NCI-H748 (cell line): ENCODE data around the gene GCK.

Experiments used
- DNase-seq: peaks from one replicate; lab custom pipeline; 2025; ENCODE audit not compliant: unreplicated experiment; lab: John Stamatoyannopoulos, UW

Gene GCK

DNA sequence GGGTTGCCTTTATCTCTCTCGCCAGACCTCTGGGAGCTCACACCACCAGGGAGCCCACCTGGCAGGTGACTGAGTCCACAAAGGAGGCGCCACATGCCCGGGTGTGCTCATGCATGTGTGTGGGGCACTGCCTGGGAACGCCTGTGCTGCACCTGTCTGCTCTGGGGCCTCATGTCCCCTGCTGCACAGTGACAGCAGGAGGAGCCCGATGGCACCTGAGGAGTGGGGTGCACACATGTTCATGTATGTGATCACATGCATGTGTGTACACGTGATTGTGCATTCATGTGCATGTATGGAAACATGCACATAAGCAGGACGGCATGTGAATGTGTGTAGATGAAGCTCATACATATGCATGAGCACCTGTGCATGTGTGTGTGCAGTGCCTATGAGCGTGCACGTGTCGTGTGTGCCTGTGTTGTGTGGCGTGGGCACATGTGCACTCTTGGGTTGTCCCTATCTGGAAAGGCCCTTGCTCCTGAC lies 33.6 kb upstream of the GCK start:
- DNase-seq, result peak; percentile 44

DNA sequence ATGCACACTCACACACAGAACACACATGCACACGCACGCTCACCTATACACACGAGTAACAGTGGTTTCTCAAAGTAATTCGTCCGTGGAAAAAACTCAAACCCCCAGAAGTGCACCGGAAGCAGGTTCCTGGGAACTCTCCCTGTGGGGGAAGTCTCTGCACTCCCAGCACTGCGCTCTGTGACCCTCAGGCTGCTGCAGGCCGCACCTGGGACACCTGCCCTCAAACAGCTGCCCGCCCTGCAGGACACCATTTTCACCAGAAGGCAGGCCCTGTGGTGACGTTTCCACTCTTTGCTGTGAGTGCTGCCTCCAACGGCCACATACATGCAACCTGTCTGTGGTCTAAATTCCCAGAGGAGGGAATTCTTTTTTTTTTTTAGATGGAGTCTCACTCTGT lies 32.8 kb upstream of the GCK start:
- DNase-seq, result peak; percentile 13

DNA sequence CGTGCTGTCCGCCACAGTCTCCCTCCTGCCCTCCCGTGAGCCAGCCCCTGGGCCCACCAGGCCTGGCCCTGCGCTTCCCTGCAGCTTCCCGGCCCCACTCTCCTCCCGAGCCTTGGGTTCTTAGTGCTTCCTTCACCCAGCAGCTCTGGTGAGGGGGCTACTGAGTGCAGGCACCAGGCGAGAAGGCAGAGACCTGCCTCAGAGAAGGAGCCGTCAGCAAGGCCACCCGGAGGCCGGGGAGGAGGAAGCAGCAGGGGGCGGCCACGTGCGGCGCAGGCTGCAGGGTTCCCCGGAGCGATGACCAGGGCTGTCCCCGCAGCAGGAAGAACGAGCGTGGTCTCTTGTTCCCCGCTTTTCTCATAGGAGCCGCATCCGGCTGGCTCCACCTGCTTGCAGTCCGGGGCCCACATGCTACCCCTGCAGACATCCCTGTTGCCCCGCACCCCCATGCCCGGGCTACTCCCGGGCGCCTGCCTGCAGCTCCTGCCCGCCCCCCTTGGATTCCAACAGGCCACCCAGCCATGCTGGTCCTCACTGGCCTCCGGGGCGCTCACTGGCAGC lies 32.1 kb upstream of the GCK start:
- no peak for DNase-seq

DNA sequence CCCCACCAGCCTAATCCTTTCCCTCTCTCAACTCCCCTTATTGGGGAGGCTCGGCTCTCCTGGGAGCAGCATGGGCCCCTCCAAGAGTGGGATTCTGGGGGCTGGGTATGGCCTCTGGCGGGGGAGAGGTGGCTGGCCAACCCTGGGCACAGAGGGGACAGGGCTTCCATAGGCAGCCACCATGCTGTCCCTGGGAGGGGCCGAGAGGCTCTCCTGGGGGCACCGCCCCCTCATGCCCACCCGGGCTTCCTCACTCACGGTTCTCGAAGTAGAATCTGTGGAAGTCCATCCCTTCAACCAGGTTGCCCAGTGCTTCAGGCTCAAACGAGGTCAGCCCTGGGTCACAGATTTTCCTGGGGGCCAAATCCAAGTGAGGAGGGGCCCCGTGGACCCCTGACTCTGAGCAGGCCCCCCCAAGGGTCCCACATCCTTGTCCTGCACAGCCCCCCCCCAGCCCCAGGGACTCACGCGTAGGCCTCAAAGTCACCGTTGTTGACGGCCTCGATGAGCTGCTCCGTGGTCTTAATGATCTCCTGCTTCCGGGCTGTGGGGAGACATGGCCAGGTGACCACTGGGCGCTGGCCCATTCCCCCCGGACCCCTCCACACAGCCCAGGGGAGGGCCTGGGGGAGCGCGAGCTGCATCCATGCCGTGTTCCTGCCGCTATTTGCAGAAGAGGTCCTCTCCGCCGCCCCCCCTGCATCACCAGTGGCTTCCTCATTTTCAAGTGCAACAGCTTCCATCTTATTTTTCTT lies 31.3 kb upstream of the GCK start:
- DNase-seq, result no peak

DNA sequence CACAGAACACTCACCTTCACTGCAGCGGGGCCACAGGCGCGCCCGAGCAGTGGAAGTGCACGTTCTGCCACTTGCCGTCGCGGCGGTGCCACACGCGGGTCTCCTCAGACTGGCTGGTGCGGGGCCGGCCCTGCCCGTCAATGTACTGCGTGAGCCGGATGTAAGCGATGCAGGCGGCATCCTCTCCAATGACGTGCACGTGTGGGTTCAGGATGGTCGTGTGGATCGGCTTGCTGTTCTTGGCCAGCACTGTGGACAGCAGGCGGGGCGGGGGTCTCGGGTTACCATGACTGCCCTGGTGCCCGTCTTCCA lies 30.8 kb upstream of the GCK start:
- DNase-seq, result no peak

DNA sequence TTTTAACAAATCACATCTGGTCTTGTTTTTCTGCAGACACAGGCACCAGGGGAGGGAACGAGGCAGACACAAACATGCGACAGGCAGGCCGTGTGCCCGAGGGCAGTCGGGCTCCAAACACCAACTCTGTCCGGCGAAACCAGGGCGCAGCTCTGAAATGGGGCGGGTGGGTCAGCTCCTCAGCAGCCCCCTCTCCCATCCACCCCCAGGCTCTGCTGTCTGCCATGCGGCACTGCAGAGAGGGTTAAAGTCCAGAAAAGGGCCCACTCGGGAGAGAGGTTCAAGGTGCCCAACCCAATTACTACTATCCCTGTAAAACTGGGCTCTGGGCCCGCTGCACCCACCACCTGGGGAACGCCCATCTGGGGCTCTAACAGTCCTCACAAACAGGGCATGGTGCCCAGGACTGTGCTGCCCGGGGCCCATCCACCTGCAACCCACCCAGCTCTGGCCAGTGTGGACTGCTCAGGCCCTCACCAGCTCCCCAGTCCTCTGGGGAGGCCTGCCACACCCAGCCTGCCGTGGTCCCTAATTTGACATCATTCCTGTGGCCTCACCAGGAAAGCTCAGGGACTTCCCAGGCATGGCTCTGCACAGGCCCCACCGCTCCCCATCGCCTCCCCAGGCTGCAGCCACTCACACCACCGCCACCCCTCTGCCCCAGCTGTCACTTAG lies 30.3 kb upstream of the GCK start:
- DNase-seq, result no peak

DNA sequence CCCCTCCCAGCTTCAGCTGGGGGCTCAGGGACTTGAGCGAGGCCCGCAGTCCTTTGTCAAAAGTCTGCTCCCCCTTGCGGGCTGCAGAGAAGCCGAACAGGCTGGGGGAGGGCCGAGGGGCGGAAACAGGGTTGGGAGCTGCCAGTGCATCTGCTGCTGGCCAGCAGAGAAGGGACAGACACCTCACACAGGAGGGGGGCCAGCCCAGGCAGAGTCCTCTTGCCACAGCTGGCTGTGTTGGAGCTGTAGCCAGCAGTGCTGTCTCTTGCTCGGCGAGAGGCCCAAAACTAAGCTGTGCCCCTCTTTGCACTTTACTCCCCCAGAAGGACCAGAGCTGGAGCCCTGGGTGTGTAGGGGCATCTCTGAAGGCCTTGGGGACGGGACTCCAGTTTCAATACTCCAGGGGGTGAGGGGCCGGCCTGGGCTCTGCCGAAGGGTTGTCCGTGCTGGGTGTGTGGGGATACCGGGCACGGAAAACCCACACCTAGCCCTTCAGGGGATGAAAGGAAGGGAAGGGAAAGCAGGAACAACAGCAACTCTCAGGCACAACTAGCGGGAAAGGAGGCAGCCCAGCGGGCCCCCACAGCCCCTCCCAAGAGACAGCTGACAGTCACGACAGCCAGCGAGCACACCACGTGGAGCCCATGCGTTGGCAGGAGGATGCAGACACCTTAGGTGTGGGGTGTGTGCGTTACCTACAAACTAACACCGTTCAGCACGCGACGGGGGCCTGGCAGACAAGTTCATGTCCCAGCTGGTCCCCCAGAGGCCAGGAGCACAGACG lies 29.4 kb upstream of the GCK start:
- no peak for DNase-seq

DNA sequence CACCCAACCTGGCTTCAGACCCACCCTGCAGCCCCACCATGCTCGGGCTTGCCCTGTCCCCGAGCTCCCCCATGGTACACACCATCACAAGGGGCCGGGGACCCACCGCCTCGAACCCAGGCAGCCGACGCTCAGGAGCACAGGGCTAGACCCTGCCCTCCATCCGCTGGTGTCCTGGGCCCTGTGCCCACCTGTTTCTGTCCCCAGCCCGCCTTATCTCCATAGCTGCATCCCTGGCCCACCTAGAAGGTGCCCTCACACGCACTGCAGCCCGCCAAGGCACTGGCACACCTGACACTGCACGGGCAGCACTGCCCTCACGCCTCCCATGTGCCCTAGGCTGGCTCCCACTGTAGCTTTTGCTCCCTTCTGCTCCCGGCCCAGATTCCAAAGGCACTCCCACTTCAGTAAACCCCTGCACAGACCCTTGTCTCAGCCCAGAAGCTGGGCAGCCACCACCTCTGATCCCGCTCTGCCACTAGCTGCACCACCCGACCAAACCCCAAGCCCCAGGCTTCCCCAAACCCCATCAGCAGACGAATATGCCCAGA lies 28.7 kb upstream of the GCK start:
- no peak for DNase-seq

DNA sequence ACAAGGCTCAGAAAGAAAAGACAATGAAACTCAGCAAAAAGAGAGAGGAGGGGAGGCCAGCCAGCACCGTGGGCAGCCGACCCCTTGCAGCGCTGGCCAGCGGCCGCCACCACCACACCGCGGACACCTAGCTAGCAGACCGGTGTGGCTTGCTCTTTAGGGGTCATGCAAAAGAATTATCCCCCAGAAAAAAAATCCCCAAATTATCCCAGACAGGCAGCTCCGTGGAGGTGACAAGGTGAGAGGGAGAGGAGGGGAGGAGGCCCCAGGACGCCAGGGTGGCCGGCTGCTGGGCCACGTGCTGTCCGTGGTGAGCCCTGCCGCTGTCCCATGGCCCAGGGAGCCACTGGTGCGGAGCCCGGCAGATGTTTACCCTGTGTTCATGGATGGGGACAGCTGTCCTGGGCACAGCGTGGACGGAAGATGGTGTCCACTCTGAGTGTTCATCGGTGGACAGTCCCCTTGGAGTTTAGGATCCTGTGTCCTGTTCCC lies 28.0 kb upstream of the GCK start:
- no peak for DNase-seq

DNA sequence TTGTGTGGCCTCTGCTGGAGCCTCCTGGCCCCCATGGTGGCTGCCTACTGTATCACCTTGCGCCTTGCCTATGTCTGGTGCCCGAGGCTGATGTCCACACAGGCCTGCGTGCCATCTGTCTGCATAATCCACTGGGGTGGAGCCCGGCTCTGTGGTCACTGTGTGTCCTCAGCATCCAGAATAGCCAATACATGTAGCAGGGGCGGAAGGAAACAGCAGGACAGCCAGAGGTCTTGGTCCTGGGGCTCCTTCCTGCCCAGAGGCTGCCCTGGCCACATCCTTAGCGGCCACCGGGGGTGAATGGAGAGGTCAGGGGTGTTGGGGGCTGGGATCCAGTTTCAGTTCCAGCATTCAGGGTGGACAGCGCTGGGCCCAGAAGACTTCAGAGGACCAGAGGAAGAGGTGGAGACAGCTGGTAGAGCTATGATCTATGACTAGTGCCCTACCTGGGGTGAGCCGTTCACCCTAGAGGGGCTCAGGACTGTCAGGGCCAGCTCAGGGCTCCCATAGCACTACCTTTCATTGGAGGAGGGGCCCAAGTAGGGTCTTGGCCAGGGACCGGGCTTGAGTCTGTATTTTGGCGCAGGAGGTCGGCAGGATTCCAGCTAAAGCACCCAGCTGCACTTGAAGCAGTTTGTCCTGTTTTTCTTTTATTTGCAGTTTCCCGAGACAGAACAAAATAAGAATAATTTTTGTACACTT lies 27.4 kb upstream of the GCK start:
- no peak for DNase-seq

DNA sequence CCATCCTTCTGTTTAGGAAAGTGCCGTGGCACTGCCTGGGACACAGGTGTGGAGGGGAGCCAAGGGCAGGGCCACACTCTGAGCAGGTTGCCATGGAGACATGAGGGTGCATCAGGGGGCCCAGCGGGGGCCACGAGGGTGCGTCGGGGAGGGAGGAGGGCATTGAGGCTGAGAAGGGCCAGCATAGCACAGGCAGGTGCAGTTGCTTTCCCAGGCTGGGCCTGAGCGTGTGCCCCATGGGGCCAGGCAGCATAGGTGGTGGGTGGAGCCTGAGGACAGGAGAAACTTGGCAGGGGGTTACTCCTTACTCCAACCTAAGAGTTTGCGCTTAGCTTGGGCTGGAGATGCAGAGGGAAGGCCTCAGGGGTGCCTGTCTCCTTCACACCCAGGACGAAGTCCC lies 26.8 kb upstream of the GCK start:
- DNase-seq, result peak; percentile 55

DNA sequence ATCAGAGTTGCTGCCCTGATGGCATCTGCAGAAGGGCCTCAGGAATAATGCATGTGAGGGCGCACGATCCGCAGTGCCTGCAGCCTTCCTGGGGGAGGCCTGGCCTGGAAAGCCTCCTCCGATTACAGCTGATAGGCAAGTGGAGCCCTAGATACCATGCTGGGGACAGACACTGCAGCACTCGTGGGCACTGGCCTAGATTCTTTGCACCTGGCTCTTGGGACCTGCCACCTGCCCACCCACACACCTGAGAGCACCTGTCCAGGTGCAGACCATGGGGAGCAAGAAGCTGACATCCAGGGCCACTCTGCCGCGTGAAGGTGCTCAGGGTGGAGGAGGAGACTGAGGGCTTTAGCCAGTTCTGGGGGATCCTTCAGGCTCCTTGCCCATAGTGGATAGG lies 26.3 kb upstream of the GCK start:
- DNase-seq, result peak; percentile 55

DNA sequence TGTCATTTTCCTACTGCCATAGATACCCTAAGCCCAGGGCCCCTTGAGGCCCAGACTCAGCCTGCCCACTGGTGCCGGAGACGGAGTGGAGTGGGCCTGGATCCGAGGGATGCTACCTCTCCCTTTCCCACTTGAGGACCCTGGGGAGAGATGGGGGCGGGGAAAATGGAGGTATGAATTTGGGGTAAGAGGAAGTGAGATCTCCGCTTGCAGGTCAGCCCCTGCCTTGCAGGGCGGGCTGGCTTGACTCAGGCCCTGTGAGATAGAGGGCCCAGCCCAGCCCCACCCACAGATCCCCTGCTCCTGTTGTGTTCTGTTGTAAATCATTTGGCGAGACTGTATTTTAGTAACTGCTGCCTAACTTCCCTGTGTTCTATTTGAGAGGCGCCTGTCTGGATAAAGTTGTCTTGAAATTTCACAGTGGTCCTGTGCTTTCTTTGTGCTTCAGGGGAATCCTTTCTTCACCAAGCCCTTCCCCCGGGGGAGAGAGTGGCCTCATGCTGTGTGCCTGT lies 24.7 kb upstream of the GCK start:
- DNase-seq, result no peak

DNA sequence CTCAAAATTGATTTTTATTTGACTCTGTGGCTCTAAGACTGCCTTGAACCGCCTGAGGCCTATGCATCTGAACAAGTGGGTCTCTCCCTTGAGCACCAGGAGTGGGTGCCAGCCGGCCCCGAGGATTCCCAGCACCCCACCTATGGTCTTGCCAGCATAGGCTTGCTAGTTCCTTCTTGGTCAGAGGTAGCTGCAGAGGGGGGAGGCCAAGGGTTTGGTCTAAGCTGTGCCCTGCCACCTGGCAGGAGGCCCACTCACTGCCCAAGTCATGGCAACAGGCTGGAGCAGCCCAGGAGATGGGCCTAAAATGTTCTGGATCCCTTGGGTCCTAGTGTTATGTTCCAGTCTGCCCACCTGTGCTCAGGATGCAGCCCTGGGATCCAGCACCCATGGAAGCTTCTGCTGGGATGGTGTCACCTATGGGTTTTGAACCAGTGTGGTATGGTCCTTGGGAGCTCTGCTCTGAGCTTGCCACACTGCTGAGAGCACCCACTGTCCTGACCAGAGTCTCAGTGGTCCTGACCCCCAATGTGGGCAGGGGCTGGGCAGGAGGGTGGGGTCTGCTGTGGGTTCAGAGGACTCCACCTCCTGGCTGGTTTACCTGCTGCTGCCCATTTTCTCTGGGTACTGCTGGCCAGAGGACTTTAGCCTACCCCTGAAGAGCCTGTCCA lies 24.1 kb upstream of the GCK start:
- DNase-seq, result no peak

DNA sequence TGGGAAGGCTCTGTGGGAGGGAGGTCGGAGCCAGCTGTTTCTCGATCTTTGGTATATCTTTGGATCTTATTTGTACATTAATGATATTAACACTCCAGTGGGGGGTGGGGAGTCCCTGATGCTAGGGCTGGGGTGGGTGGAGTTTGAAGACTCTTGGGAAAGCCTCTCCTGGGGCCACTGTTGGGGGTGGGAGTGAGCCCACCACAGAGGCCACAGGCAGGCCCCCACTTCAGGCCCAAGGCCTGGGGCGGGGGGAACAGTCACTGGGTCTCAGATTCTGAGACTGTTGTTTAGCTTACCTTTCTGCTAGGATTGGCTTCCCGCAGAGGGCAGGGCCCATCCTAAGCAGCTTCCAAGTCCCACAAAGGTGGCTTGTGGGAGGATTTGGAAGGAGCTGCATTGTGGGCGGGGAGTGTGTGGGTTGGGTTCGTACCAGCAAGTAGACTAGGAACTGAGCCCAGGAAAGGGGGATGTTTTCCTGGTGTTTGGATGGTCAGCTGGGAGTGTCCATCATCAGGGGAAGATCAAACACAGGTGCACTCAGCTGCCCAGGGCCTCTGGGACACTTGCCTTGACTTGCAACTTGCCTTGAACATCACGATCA lies 23.4 kb upstream of the GCK start:
- no peak for DNase-seq

DNA sequence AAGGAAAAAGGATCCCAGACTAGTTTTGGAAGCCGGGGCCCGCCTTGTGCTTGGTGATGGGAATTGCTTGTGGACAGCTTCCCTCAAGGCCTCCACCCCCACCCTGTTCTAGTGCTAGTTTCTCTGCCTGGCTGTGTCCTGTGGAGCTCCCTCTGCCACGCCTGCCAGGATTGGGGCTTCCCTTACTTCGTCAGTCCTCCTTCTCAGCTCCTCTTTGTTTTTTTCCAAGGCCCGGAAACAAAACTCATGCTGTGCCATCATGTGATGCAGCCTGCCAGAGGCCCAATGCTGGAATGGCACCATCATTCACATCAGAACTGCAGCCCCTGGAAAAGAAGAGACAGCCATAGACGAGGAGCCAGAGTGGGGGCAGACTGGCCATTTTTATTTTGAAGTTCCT lies 22.8 kb upstream of the GCK start:
- no peak for DNase-seq

DNA sequence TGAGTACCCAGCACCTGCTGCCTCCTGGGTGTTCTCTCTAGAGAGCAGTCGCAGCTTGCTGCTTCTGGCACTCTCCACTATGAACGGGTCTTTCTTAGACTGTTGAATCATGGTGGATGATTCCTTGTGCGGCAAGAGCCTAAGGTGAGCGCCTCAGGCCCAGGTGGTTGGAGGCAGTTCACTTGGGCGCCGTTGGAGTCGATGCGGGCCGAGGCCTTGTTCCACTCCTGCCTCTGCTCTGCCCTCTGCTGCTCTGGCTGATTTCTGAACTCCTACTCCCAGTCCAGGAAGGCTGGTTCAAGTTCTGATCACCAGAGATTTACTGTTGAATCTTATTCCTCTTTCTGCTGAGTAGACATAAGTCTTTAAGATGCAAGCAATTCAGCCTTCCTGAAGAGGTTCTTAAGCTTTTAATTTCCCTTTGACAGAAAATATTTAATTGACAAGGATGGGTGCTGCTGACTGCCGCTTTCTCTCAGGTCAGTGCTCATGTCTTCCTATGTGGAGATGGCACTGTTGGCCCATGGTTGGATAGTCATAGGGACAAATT lies 22.0 kb upstream of the GCK start:
- DNase-seq, result no peak

DNA sequence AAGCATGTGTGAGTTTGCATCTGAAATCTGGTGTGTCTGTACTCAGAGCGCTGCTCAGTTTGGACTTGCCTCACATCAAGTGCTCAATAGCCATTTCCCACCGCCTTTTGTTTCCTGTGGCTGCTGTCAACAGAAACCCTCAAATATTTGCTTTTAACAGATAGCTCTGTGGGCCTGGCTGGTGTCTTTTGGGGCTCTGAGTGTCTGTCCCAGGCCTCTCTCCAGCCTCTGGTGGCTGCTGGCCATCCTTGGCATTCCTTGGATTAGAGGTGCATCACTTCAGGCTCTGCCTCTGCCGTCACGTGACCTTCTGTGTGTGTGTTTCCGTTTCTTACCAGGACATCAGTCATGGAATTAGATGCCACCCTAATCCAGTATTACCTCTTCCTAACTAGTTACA lies 20.9 kb upstream of the GCK start:
- DNase-seq, result no peak

DNA sequence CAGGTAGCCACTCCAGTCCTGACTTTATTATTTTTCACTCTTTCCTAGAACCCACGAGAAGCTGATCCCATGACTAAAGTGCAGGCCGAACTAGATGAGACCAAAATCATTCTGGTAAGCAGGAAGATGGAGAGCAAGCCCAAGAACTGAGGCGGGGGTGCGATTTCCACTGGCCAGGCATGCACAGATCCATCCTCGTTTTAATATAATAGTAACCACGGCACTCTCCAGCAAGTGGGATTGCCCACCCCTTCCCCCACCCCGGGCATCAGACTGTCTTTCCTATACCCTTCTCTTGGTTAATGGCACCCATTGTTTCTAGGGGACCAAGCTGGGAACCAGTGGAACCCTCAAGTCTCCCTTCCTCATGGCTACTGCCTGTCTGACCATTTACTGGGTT lies 18.8 kb upstream of the GCK start:
- DNase-seq, result no peak
